Glutamatergic neuron (in vitro differentiated cells): ENCODE measurements around the gene SLC34A3. TPM values are rescaled to one million over a fixed set of nuclear protein-coding genes. Genes with fewer than 3 reads are reported as not detected.

Source experiments
- DNase-seq: peaks from one replicate; pipeline ENCODE4 v3.0.0; 2022
- H3K27ac Mint-ChIP-seq: one replicate; pipeline ENCODE4 v1.8.0; 2020; ENCODE audit warnings: mild to moderate bottlenecking, mixed read lengths, inconsistent platforms; ENCODE audit not compliant: unreplicated experiment
- H3K27me3 Mint-ChIP-seq: one replicate; pipeline ENCODE4 v1.8.0; 2020; ENCODE audit warnings: mild to moderate bottlenecking, moderate library complexity, mixed read lengths, inconsistent platforms; ENCODE audit not compliant: unreplicated experiment
- H3K36me3 Mint-ChIP-seq: one replicate; pipeline ENCODE4 v1.8.0; 2020; ENCODE audit warnings: mild to moderate bottlenecking, mixed read lengths, inconsistent platforms; ENCODE audit not compliant: unreplicated experiment
- H3K4me1 Mint-ChIP-seq: one replicate; pipeline ENCODE4 v1.8.0; 2020; ENCODE audit warnings: mild to moderate bottlenecking, low read depth, mixed read lengths, inconsistent platforms; ENCODE audit not compliant: unreplicated experiment
- H3K4me3 Mint-ChIP-seq: one replicate; pipeline ENCODE4 v1.8.0; 2020; ENCODE audit warnings: mild to moderate bottlenecking, mixed read lengths, inconsistent platforms; ENCODE audit not compliant: unreplicated experiment
- H3K9me3 Mint-ChIP-seq: one replicate; pipeline ENCODE4 v1.8.0; 2020; ENCODE audit warnings: mild to moderate bottlenecking, moderate library complexity, mixed read lengths, inconsistent platforms; ENCODE audit not compliant: unreplicated experiment
- CTCF ChIP-seq: fragments of 200-600 bp; sonication (generic); IDR thresholded peaks from one replicate; pipeline ENCODE4 v1.5.0; 2021; ENCODE audit not compliant: partially characterized antibody, unreplicated experiment
- total RNA-seq: library from RNA; stranded (reverse); fragmentation: NEBNext Ultra II Directional; extraction: Animal tissue kit (Norgen Biotek cat#: 25700); gene quantifications from one replicate; pipeline ENCODE4 v1.2.1, GENCODE V29; 2021; ENCODE audit not compliant: unreplicated experiment

Gene SLC34A3
- total RNA-seq, 1 donor from 2014 or later = not detected

- Mint-ChIP-seq H3K27ac (no peak overlapping the region), H3K27me3 (peaks cover 1% of the 10 kb centered on the region), H3K36me3 (no peaks in the 10 kb centered on the region), H3K4me1 (peaks cover under 1% of the 10 kb centered on the region), H3K4me3 (no peak overlapping the region), H3K9me3 (no peaks in the 10 kb centered on the region)
- no peak for TF ChIP-seq CTCF
- DNase-seq = no peak
Observed at GRCh38 chr9:137247916-137248175, 17.1 kb downstream of the SLC34A3 start.

- peaks cover 1% of the 10 kb centered on the region for H3K4me1 Mint-ChIP-seq
- H3K27me3 Mint-ChIP-seq = peaks cover 2% of the 10 kb centered on the region
- no peak overlapping the region for H3K4me3 Mint-ChIP-seq
- peaks cover 4% of the 10 kb centered on the region for H3K9me3 Mint-ChIP-seq
- DNase-seq = no peak
- H3K36me3 Mint-ChIP-seq = no peaks in the 10 kb centered on the region
- no peak overlapping the region for H3K27ac Mint-ChIP-seq
- TF ChIP-seq CTCF = no peak
Observed at GRCh38 chr9:137250329-137251193, 19.9 kb downstream of the SLC34A3 start.

- TF ChIP-seq CTCF = no peak
- H3K4me1 Mint-ChIP-seq = peaks cover 1% of the 10 kb centered on the region
- peaks cover 4% of the 10 kb centered on the region for H3K9me3 Mint-ChIP-seq
- peaks cover 2% of the 10 kb centered on the region for H3K27me3 Mint-ChIP-seq
- DNase-seq = no peak
- H3K4me3 Mint-ChIP-seq = no peak within 1 kb of the TSS
- no peaks in the 10 kb centered on the region for H3K36me3 Mint-ChIP-seq
- no peak within 1 kb of the TSS for H3K27ac Mint-ChIP-seq
Observed at GRCh38 chr9:137251194-137251461, 20.4 kb downstream of the SLC34A3 start, which contains the start of gene STPG3. Gene STPG3, plus strand, starts transcription at chr9:137251286. Its CDS starts 1 bp downstream, at chr9:137251287.

- no peak for DNase-seq
- Mint-ChIP-seq H3K4me1 (peaks cover 1% of the 10 kb centered on the region), H3K36me3 (no peaks in the 10 kb centered on the region), H3K4me3 (no peak overlapping the region), H3K27me3 (peaks cover 2% of the 10 kb centered on the region), H3K9me3 (peaks cover 4% of the 10 kb centered on the region), H3K27ac (no peak overlapping the region)
- TF ChIP-seq CTCF = no peak
Observed at GRCh38 chr9:137251490-137252268, 21.0 kb downstream of the SLC34A3 start.
